DMS79 treated with DMSO at 0.1 percent for 48 hours (cell line): ENCODE results near the gene PRR16.
"Not testable (repeated sequence)": the region's sequence is repeated elsewhere in the genome, so short reads cannot be mapped to it uniquely, and the experiment has no call there.

Source experiments
- DNase-seq: peaks from one replicate; lab custom pipeline; 2025; lab: John Stamatoyannopoulos, UW

The PRR16 gene

DNA sequence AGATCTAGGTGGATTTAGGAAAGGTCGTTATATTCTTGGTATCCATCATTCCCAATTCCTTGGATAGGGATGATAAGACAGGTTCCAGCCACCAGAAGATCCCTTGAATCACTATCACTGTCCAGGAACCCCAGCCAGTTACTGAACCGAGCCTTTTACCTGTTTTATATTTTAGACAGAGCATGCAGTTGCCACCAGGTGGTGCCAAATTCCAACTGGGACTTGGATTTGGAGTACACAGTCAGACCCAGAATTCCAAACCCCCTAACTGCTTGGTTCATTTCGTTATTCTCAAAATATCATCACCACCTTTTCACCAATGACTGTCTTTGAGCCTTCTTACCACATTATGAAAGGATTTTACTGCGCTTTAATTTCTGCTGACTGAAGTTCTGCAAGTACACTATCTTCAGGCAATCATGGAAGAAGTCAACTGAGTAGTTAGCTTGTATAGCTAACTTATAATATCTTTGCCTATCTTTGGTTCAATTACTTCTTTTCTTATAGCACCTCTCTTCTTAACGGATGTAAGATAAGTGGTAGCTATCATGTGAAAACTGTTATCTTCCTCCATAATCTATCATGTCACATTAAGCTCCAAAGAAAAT lies 191.8 kb downstream of the PRR16 start:
- no peak for DNase-seq

DNA sequence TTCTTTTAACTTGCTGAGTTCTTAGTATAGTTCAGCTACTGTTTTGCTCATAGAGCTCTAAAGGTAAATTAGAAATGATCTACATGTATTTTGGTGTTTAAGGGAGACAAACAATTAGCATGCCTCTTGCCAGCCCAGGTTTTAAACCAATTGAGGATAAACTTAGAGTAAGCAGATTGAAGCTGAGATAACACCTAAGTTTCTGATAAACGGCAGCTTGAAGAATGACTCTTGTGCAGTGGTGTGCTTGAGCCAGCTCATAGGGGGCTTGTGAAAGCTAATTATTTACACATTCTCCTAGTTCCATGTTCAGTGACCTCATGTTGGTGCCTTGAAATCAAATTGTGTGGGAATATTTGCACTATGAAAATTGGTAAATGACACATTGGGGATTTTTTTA lies 193.0 kb downstream of the PRR16 start:
- DNase-seq, result no peak

DNA sequence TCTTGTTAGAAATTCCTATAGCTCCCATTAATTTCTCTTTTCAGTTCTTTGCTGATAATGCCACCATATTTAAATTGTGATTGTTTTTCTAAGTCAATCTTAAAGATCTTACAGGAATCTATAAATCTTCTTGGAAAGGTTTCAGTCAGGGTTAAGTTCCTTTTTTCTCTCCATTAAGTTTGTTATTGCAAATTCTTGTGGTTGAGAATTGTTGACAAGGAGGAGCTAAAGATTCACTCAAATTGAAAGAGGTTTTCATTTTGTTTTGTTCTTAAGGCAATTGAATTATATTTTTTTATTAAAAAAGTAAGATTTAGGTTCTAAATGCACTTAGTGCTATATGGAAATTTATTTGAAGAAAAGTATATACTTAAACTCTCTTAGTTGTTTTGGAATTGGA lies 213.4 kb downstream of the PRR16 start:
- DNase-seq, result no peak

DNA sequence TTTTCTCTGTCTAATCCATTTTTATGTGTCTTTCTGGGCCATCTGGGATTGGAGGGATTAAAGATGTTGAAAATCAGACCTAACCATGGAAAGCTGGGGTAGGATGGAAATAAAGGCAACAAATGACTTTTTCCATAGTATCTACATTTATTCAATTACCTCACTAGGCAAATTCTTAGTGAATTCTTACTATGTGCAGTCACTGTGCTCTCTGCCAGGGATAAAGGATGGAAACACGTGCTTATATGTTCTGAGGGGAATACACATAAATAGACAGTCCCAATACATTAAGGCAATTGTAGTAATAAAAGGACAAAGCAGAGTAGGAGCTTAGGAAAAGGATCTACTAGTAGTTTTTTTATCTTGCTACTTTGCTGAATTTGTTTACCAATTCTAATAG lies 214.2 kb downstream of the PRR16 start:
- no peak for DNase-seq

DNA sequence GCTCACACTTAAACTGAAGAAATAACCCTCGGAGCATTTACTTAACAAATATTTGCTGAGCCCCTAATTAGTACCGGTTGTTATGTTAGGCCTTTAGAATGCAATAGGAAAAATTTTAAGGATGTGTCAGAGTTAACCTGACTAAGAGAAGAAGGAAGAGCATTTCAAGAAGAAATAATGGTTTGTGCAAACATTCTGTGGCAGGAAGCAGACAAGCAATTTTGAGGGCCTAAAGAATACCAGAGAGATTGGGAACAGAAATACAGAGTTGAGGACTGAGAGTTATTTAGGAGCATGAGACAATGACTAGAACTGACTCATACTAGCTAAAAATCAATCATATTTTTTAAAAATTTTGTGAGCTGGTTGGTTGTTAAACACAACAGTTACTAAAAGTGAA lies 218.8 kb downstream of the PRR16 start:
- DNase-seq, result no peak

DNA sequence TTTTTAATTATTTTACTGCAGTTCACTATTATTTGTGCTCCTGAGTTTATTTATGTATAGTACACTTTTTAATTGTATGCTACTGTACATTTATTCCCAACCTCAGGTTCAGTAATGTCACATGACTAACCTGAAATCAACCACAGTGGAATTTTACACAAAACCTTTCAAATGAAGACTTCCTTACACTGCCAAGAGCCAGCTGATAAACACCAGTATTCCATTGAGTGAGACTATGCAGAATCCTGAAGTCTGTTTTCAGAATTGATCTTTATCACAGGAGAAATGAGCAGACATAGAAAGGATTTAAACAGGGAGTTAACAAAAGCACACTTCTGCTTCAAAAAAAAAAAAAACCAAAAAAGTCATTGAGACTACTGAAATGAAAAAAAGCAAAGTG lies 219.5 kb downstream of the PRR16 start:
- no peak for DNase-seq

DNA sequence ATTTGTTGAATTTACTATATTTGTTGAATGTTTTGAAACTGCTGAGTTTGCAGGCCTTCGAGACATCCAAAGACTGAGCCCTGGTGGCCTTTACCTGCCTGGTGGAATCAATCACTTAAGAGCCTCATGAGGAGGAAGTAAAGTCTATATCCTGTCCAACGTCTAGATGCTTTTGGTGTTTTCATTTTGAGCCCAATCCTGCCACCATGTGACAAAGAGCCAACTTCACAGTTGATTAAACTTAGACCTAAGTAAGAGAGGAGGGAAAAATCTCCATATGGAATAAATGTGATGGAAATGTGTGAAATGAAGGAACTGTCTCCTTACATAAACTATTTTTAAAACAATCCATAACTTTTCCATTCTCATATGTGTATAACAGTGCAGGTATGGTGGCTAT lies 220.1 kb downstream of the PRR16 start:
- DNase-seq, result no peak

DNA sequence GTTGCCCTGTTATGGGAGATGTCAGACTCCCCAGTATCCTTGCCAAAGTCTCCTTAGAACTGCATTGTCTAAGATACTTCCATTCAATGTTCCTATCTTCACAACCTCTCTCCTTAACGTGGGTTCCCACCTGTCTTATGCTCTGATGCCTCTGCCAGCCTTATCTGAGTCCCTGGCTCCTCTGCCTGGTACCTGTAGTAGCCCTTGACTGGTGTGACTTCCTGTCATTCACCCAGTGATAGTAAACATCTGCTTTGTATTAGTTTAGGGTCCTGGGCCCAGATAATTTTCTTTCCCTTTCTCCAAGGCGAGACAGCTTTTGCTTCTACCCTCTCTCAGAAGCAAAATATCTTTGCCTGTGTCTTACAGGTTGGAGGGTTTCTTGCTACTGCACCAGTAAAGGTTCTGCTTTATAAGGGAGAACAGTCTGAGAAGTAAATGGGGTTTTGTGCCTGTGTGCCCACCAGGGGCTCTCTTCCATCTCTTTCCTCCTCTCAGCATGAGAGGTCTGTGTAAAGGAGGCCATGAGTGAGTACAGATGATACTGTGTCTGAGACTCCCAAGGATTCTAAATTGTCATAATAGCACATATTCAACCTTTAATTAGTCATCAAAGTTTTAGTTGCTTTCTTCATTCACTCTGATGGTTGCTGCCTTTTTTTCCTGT lies 220.8 kb downstream of the PRR16 start:
- no peak for DNase-seq

DNA sequence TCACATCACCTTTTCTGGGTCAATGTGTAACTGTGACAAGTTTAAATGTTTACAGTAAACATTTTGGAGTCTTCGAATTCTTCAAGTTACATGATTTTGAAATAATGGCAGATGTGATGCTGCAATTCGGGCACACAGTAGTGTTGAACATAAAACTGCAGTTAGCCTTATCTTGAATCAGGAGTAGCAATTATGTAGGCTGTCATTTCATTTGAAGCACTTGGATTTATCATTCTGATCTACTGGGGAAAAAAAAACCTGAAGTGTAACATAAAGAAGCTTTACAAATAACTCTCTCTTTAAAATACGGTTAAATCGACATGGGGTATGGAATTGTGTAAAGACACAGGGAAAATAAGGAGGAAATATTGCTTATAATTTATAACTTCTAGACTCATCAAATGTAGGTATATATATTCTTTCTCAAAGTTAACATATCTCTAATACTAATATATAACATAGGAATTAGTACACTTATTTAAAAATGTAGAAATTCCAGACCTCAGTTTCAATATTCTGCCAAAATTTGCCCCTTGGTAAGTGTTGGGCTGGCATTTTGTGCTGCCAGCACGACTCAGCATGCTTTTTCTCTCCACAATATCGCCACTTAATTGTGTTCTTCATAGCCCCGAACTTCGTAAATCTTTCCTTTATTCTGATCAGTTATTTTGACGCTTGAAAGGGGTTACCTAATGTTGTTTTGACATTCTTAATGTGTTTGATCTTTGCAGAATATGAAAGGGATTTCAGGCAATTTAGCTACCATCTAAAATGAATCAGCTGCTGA lies 226.7 kb downstream of the PRR16 start:
- DNase-seq, result no peak

DNA sequence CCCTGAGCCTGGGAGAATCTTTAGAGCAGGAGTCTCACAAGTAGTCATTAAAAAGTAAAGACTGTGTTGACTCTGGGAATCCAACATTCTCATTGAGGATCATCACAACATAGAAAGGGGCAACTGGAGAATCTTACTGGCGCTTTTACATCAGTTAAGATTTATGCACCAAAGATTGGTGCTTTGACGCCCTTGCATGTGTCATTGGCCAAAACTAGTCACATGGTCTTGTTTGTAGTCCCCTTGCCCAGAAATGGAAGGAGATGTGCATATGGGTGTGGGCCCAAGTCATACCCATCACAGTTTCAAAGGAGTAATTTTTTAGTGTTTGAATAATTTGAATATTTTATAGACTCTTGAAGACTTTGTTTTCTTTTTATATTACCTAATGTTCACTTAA lies 228.2 kb downstream of the PRR16 start:
- DNase-seq, result no peak

DNA sequence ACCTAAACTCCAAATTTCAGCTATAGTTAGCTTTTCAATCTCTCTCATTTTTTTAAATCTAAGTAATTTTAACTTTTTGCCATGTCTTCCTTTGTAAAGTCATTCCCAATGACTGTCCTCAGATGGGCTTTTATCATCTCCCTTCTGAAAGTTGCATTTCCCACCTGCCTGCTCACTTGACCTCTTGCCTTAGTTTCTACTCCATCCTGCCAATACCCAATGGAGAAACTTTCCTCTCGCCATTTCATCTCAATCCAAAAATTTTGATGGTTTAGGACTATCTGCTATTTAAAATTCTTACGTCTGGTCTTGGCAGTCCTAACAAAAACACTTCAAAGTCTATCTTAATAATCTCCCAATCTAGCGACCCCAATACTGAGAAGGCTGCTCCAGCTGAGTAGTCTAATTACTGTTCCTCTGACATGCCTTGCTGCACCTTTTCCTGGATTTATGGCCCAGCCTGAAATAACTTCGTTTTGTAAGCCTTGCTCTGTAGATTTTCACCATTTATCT lies 231.3 kb downstream of the PRR16 start:
- DNase-seq, result no peak

DNA sequence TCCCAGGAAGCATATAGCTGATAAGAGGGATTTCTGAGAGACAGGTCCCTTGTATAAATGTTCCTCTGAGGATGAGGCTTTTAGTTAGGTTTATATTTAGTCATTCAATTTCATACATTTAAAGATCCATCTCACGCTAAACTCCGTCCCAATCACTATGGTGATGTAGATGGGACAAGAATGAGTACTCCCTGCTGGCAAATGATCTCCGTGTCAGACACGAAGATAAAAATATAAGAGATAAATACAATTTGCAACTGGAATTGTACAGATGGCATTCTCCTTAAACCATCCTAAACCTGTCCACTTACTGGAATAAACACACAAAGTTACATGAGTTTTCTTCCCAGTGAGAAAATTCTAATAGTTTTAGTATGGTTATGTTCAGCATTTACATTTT lies 233.0 kb downstream of the PRR16 start:
- no peak for DNase-seq

DNA sequence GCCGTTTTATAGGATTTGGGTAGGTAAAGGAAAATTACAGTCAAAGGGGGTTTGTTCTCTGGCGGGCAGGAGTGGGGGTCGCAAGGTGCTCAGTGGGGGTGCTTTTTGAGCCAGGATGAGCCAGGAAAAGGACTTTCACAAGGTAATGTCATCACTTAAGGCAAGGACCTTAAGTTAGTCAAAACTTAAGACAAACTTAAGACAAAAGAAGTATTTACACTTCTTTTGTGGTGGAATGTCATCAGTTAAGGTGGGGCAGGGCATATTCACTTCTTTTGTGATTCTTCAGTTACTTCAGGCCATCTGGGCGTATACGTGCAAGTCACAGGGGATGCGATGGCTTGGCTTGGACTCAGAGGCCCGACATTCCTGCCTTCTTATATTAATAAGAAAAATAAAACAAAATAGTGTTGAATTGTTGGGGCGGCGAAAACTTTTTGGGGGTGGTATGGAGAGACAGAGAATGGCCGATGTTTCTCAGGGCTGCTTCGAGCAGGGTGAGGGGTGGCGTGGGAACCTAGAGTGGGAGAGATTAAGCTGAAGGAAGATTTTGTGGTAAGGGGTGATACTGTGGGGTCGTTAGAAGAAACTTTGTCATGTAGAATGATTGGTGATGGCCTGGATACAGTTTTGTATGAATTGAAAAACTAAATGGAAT lies 233.7 kb downstream of the PRR16 start:
- DNase-seq, result not testable (repeated sequence)

DNA sequence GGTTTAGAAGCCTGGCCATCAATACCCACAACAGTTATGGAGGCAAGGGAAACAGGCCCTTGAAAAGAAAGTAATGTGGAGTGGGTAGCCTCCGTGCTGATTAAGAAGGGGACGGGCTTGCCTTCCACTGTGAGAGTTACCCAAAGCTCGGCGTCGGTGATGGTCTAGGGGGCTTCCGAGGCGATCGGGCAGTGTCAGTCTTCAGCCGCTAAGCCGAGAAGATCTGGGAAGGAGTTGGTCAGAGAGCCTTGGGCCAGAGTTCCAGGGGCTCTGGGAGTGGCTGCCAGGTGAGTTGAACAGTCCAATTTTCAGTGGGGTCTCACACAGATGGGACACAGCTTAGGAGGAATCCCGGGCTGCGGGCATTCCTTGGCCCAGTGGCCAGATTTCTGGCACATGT lies 236.6 kb downstream of the PRR16 start:
- DNase-seq, result not testable (repeated sequence)

DNA sequence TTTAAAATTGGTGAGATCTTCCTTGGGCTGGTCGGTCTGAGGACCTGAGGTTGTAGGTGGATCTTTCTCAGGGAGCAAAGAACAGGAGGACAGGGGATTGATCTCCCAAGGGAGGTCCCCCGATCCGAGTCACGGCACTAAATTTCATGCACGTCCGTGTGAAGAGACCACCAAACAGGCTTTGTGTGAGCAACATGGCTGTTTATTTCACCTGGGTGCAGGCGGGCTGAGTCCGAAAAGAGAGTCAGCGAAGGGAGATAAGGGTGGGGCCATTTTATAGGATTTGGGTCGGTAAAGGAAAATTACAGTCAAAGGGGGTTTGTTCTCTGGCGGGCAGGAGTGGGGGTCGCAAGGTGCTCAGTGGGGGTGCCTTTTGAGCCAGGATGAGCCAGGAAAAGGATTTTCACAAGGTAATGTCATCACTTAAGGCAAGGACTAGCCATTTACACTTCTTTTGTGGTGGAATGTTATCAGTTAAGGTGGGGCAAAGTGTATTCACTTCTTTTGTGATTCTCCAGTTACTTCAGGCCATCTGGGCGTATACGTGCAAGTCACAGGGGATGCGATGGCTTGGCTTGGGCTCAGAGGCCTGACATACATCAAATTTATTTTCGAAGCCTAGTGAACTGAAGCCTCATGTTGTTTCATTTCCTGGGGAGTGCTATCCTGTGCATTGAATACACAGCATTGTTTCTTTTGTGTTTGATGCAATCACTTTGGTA lies 238.9 kb downstream of the PRR16 start:
- DNase-seq, result not testable (repeated sequence)

DNA sequence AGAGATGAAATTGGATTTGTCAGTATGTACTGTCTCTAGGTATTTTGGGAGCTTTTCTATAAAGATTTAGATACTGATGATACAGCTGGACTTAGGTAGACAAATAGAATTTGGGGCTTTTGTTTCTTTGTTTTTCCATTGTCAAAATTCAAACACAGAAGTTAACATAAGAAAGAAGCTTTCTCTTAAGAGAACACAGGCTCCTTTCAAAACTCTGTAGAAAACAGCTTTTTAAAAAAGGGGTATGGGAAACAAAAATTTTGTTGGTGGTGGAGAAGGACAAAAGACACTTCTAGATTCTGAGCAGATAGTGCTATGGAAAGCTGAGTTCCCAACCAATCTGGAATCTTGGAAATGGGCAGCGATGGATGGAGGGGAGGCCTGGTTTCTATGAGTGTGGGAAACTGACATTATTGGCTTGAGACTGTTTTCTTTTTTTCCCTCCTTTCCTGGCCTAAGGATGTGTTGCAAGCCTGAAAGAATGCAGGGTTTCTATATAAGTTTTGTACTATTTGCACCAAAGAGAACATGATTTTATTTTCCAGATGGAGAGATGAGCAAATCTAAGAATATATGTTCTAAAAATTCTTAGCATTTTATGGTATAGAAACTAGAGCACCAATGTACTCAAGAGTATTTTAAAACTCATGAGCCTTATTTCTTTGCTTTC lies 240.0 kb downstream of the PRR16 start:
- no peak for DNase-seq

DNA sequence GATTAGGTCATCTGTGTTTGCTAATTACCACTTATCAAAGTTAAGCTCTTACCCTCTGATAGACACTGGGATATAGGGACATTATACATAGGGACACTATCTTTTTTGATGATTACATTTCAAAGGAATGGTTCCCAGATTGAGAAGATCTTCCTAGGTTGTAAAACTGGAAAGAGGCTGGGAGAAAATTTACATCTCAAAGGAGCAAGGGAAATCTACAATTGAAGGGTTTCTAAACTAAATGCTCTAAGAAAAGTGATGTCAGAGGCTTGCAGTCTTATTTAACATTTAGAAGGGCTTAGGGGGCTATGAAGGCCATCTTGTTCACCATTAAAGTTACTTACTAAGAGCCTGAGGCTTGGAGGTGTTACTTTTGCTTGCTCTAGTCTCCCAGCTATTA lies 242.8 kb downstream of the PRR16 start:
- DNase-seq, result no peak

DNA sequence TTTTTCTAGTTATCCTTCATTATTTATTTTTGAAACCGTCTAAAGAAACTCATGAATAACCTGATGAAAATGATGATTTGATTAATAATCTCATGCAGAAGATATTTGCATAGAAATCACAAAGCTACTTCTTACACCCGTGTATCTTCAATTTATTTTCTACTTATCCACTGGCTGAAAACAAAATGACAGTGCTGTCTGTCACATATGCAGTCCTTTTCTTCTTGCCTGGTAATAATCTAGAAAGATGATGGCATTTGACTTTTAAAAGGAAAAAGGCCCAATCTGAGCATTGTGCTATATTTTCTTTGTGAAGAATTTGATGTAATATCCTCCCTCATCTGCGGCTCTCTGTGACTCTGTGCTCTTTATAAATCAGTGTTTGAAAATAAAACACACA lies 253.3 kb downstream of the PRR16 start:
- no peak for DNase-seq

DNA sequence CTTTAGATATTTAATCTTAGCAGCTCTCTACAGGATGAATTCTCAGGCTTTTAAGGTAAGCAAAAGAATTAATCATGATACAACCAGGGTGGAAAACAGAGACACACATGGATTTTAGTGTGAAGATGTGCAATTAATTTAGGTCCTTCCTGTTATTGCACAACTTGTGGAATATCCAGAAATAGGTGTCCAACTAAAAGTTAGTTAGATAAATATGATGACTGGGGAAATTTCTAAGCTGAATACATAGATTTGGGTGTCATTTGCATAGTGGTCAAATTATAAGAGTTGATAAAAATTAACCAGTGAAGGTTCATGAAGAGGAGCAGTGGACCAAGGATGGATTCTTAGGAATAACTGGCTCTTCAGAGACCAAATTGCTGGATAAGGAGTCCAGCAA lies 266.1 kb downstream of the PRR16 start:
- DNase-seq, result no peak

DNA sequence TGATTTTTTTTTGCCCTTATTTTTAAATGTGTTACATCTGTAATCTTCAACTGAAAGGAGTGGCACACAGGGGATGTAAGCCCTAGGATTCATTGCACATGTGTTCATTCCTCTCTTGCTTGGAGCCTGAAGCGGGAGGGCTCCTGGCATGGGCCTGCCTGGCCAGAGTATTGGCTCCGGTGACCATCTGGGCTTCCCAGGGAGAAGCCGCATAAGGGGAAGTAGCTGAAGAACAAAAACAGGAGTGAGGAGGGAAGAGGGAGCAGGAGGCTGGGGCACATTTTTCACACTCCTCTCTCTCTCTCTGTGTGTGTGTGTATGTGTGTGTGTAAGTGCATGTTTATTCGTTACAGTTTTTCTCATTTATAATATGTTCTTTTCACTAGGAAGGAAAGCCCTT lies 269.9 kb downstream of the PRR16 start:
- no peak for DNase-seq

DNA sequence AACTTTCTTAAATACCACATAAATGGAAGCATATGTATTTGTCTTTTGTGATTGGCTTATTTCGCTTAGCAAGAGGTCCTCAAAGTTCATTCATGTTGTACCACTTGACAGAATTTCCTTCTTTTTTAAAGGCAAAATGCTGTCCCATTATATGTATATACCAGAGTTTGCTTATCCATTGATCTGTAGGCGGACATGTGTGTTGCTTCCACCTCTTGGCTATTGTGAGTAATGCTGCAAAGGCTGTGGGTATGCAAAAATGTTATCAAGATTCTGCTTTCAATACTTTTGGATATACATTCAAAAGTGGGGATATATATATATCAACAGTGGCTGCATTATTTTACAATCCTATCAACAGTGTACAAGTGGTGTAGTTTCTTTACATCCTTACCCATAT lies 271.0 kb downstream of the PRR16 start:
- no peak for DNase-seq
